Kidney (tissue), 14 donors: ENCODE results near the gene PRKAG2. TPM values are rescaled to one million over a fixed set of nuclear protein-coding genes. Genes with fewer than 3 reads are reported as not detected.
A peak's percentile ranks its signal among the peaks of the same experiment; 100 is the strongest.

ENCODE experiments used
- DNase-seq, 5 donors: peaks; one replicate each; pipeline ENCODE4 v3.0.0-alpha.2; 2013 to 2020
- FAIRE-seq: peaks from 2 replicates; lab custom pipeline; 2012; peaks lifted over from hg19 to GRCh38; lab: Jason Lieb, UNC
- H3K27ac ChIP-seq, 2 donors: one replicate each; pipeline ENCODE4 v1.7.0; 2013; ENCODE audit warnings: low read depth in 2 of 2, low read length in 2 of 2, inconsistent platforms in 1 of 2
- H3K27me3 ChIP-seq: one replicate; pipeline ENCODE4 v1.7.1; 2013; ENCODE audit warnings: low read length, inconsistent platforms; ENCODE audit not compliant: control insufficient read depth, insufficient read depth
- H3K36me3 ChIP-seq, 3 donors: one replicate each; pipeline versions ENCODE4 v1.7.0 to v1.7.1; 2013; ENCODE audit warnings: low read length in 3 of 3, control low read depth in 1 of 3, inconsistent platforms in 1 of 3; ENCODE audit not compliant: insufficient read depth in 3 of 3, control insufficient read depth in 2 of 3
- H3K4me1 ChIP-seq, 3 donors: one replicate each; pipeline versions ENCODE4 v1.7.0 to v1.7.1; 2013; ENCODE audit warnings: low read length in 3 of 3, inconsistent platforms in 1 of 3, low read depth in 1 of 3; ENCODE audit not compliant: control insufficient read depth in 2 of 3, insufficient read depth in 2 of 3
- H3K4me3 ChIP-seq, 3 donors: one replicate each; pipeline versions ENCODE4 v1.7.0 to v1.8.1; 2013; ENCODE audit warnings: low read length in 3 of 3, control low read depth in 1 of 3, inconsistent platforms in 1 of 3
- H3K9ac ChIP-seq, 3 donors: one replicate each; pipeline versions ENCODE4 v1.7.0 to v1.7.1; 2013; ENCODE audit warnings: low read length in 3 of 3, control low read depth in 1 of 3, inconsistent platforms in 1 of 3
- H3K9me3 ChIP-seq, 3 donors: one replicate each; pipeline versions ENCODE4 v1.7.0 to v1.7.1; 2013; ENCODE audit warnings: low read length in 3 of 3, control low read depth in 1 of 3, inconsistent platforms in 1 of 3; ENCODE audit not compliant: control insufficient read depth in 2 of 3, insufficient read depth in 1 of 3
- CTCF ChIP-seq: IDR thresholded peaks from 3 replicates; pipeline ENCODE4 v1.5.1; 2012; ENCODE audit warnings: mild to moderate bottlenecking, moderate library complexity, borderline replicate concordance; ENCODE audit not compliant: insufficient read depth; ENCODE audit errors: extremely low read depth
- intact Hi-C: fragments of 100-400 bp; cut with DNase I; formaldehyde crosslinking; loops from one replicate; pipeline ENCODE4 v1.11.1; 2022
- polyA plus RNA-seq: library from polyadenylated mRNA; stranded (reverse); fragments of 350-450 nt; fragmentation: Illumina TruSeq; extraction: RNeasy Lipid Tissue Mini Kit (QIAGEN cat#74804); gene quantifications from one replicate; pipeline ENCODE4 v1.2.3, GENCODE V29; 2014; ENCODE audit warnings: low read depth, low replicate concordance; ENCODE audit not compliant: insufficient read depth
- total RNA-seq: library from RNA; stranded (reverse); fragmentation: NEBNext Ultra II Directional; extraction: Animal tissue kit (Norgen Biotek cat#: 25700); gene quantifications from one replicate; pipeline ENCODE4 v1.2.1, GENCODE V29; 2021
- donor health status: control.
- donor health status: control.
- donor health status: control.
- donor health status: control.
- donor health status: control.
- donor health status: DM: yes; HTN: yes; CAD: no.
- donor health status: Normal renal cell carcinoma (clear cell type).

PRKAG2 gene
- total and polyA plus RNA-seq, 2 donors from 2014 or later: 40.7 to 40.9 TPM

DNA sequence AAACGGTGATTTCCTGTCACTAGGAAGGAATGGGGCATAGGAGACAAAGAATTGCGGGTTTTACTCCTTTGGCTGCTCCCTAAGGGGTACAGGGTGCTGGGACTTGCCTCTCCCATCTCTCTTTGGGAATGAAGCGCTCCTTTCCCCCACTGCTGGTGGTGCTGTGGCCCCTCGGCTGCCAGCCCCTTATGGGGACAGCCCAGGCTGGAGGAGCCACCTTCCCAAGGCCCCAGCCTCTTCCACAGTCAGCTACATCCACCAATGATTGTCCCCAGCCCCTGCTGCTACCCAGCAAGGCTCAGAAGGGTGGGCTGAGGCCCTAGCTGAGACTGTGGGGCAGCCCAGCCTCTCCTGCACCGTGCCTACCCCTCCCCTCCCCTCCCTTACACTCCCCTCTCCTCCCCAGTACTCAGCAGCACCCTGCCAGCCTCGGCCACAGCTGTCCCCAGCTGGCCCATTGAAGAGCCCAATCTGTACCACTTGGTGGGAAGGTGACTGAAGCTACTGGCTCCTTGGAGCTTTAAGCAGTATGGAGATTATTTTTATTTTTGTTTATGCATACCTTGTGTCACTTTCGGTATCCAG is 19.0 kb downstream of the PRKAG2 start:
- no peaks in the 10 kb centered on the region for H3K27me3 ChIP-seq
- no peak overlapping the region for H3K4me3 ChIP-seq
- intact Hi-C loops: no loop called here
- TF ChIP-seq CTCF: no peak
- no peaks in the 10 kb centered on the region for H3K36me3 ChIP-seq
- no peaks in the 10 kb centered on the region for H3K4me1 ChIP-seq
- FAIRE-seq (no peak), DNase-seq (peak in 1 of 5 donors; percentile 32)
- H3K9ac ChIP-seq: no peak overlapping the region
- no peaks in the 10 kb centered on the region for H3K9me3 ChIP-seq
- no peak overlapping the region for H3K27ac ChIP-seq

- Histone ChIP-seq H3K4me3 (no peak overlapping the region), H3K9me3 (no peaks in the 10 kb centered on the region), H3K27ac (no peak overlapping the region), H3K9ac (no peak overlapping the region), H3K4me1 (no peaks in the 10 kb centered on the region), H3K27me3 (no peaks in the 10 kb centered on the region), H3K36me3 (no peaks in the 10 kb centered on the region)
- DNase-seq (peak in 1 of 5 donors; percentile 44), FAIRE-seq (no peak)
- no peak for TF ChIP-seq CTCF
- intact Hi-C loops: no loop called here
These were observed 19.5 kb downstream of the PRKAG2 start for GRCh38 chr7:151857412-151857811.

DNA sequence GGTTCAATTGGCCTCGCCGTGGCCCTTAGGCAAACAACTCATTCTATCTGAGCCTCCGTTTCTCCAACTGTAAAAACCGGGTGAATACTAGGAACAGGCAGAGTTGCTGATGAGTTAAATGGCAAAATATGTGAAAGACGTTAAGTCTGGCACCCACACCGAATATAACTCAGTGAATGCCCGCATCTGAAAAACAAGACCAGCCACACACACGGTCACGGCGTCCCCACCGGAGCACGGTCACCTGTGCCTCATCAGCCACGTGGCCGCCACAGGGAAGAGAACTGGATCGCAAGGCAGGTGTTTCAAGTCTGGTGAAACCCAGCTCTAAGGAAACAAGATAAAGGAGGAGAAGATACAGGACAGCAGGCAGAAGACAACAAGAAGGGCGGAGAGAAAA is 20.4 kb downstream of the PRKAG2 start:
- Histone ChIP-seq H3K4me1 (peaks cover 0 to 3% (median 0%) of the 10 kb centered on the region in 3 donors), H3K4me3 (no peak overlapping the region), H3K36me3 (no peaks in the 10 kb centered on the region), H3K27me3 (no peaks in the 10 kb centered on the region), H3K9me3 (no peaks in the 10 kb centered on the region), H3K9ac (no peak overlapping the region), H3K27ac (no peak overlapping the region)
- no peak for TF ChIP-seq CTCF
- no peak for FAIRE-seq
- intact Hi-C loops: no loop called here
- DNase-seq: peak in 1 of 5 donors; percentile 14

GRCh38 chr7:151856098-151856497 is 20.8 kb downstream of the PRKAG2 start:
- intact Hi-C loops: no loop called here
- Histone ChIP-seq H3K9ac (no peak overlapping the region), H3K27me3 (no peaks in the 10 kb centered on the region), H3K4me3 (no peak overlapping the region), H3K27ac (no peak overlapping the region), H3K36me3 (no peaks in the 10 kb centered on the region), H3K4me1 (peaks cover 0 to 5% (median 0%) of the 10 kb centered on the region in 3 donors), H3K9me3 (no peaks in the 10 kb centered on the region)
- TF ChIP-seq CTCF: no peak
- DNase-seq (peak in 1 of 5 donors; percentile 56), FAIRE-seq (no peak)
